Central memory CD8-positive, alpha-beta T cell (primary cell): ENCODE measurements around the gene ANKRD13D.
"Not testable (repeated sequence)": the region's sequence is repeated elsewhere in the genome, so short reads cannot be mapped to it uniquely, and the experiment has no call there.

ENCODE experiments used
- ATAC-seq: fragments of 150-1000 bp; cut with Tn5 transposase; replicated peaks from 2 replicates; pipeline ENCODE4 v1.10.0; 2022; ENCODE audit warnings: mild to moderate bottlenecking, moderate FRiP score, moderate number of reproducible peaks; ENCODE audit not compliant: poor library complexity, severe bottlenecking; ENCODE audit errors: extremely low read depth
- DNase-seq, 2 donors: peaks; one replicate each; pipeline ENCODE4 v3.0.0; 2021; ENCODE audit warnings: low spot score in 2 of 2
- H3K27ac Mint-ChIP-seq: one replicate; pipeline ENCODE4 v1.8.0; 2022; ENCODE audit warnings: low read depth, mild to moderate bottlenecking, moderate library complexity, mixed read lengths
- H3K27me3 Mint-ChIP-seq: one replicate; pipeline ENCODE4 v1.8.0; 2022; ENCODE audit warnings: mixed read lengths
- H3K36me3 Mint-ChIP-seq: one replicate; pipeline ENCODE4 v1.8.0; 2022; ENCODE audit warnings: mild to moderate bottlenecking, moderate library complexity, mixed read lengths; ENCODE audit not compliant: insufficient read depth
- H3K4me1 Mint-ChIP-seq: one replicate; pipeline ENCODE4 v1.8.0; 2022; ENCODE audit warnings: mixed read lengths
- H3K4me3 Mint-ChIP-seq: one replicate; pipeline ENCODE4 v1.8.0; 2022; ENCODE audit warnings: mild to moderate bottlenecking, moderate library complexity, mixed read lengths
- H3K9me3 Mint-ChIP-seq: one replicate; pipeline ENCODE4 v1.8.0; 2022; ENCODE audit warnings: mixed read lengths

The ANKRD13D gene

DNA sequence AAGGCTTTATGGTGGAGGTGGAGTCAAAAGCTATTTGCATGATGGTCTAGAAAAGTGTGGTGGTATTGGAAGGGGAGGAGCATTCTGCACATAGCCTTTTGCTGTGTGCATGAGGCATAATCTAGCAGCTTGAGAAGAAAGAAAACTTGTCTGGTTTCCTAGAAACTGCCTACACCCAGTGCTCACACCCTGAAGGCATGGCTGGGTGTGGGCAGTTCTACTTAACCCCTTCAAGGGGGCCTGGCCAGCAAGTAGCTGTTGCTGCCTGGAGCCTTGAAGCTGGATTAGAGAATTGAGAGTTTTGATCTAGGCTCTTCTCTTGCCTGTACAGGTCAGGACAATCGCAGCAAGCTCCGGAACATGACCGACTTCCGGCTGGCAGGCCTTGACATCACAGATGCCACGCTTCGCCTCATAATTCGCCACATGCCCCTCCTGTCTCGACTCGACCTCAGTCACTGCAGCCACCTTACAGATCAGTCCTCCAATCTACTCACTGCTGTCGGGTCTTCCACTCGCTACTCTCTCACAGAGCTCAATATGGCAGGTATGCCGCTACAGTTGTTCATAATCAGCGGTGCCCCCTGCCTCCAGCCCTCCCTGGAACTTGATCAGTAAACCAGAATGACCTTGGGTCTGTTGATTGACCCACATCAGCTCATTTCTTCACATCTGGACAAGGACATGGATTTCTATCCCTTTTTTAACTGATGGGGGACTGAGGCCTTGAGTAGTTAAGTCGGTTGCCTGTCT, 35.1 kb upstream of the ANKRD13D start:
- ATAC-seq = no peak
- H3K4me1 Mint-ChIP-seq = peaks cover 44% of the 10 kb centered on the region
- H3K9me3 Mint-ChIP-seq = no peaks in the 10 kb centered on the region
- DNase-seq = no peak
- H3K4me3 Mint-ChIP-seq = peak overlapping the region; percentile 40
- H3K27ac Mint-ChIP-seq = peak overlapping the region; percentile 35
- peaks cover 83% of the 10 kb centered on the region for H3K36me3 Mint-ChIP-seq
- no peaks in the 10 kb centered on the region for H3K27me3 Mint-ChIP-seq

DNA sequence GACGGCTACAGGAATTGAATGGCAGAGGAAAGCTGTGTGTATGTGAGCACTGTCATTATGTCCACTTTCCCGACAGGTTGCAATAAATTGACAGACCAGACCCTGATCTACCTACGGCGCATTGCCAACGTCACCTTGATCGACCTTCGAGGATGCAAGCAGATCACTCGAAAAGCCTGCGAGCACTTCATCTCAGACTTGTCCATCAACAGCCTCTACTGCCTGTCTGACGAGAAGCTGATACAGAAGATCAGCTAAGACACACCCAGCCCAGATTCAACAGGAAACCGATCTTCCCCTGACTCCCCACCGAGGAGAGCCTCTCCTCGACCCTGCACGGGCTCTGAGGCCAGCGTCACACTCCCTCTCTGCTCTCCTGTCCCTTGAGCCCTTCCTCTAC, 34.3 kb upstream of the ANKRD13D start:
- Mint-ChIP-seq H3K4me3 (peak overlapping the region; percentile 40), H3K4me1 (peaks cover 42% of the 10 kb centered on the region), H3K36me3 (peaks cover 75% of the 10 kb centered on the region), H3K27me3 (no peaks in the 10 kb centered on the region), H3K9me3 (no peaks in the 10 kb centered on the region), H3K27ac (peak overlapping the region; percentile 38)
- ATAC-seq (no peak), DNase-seq (no peak)

DNA sequence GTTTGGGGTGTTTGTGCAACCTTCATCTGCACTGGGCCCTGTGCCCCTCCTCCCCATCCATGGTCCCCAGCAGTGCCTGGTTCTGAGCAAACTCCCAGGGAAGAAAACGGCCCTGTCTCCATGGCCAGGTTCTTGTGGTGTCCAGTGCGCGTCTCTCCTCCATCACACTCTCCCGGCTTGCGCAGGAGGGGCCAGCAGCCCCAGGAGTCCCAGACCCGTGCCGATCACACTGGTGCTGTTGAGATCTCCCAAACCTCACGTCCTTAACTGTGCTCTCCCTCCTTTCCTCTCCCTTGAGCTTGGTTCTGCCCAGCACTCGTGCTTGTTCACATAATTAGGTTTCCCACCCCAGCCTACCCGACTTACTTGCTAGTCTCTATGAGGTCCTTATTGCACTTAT, 33.8 kb upstream of the ANKRD13D start:
- ATAC-seq (no peak), DNase-seq (no peak)
- Mint-ChIP-seq H3K27me3 (no peaks in the 10 kb centered on the region), H3K4me3 (peak overlapping the region; percentile 13), H3K9me3 (no peaks in the 10 kb centered on the region), H3K4me1 (peaks cover 42% of the 10 kb centered on the region), H3K27ac (peak overlapping the region; percentile 38), H3K36me3 (peaks cover 71% of the 10 kb centered on the region)

DNA sequence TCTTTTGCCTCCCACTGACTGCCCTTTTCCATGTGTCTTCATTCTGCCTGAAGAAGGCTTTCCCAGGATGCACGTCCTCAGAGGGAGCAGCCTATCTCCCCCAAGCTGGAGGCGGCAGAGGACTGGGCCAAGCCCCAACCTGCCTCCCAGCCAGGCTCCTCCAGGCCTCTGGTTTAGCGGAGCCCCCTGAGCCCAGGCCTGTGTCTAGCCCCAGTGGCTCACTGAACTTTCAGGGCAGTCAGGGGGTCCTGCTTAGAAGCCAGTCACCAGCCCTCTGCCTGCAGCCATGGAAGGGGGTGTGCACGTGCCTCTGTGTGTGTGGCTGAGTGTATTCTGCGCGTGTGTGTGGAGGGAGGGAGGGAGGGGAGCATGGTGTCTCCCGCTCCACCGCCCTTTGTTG, 33.2 kb upstream of the ANKRD13D start:
- Mint-ChIP-seq H3K4me3 (peak overlapping the region; percentile 13), H3K9me3 (no peaks in the 10 kb centered on the region), H3K4me1 (peaks cover 37% of the 10 kb centered on the region), H3K36me3 (peaks cover 66% of the 10 kb centered on the region), H3K27me3 (no peaks in the 10 kb centered on the region), H3K27ac (peak overlapping the region; percentile 38)
- ATAC-seq (no peak), DNase-seq (no peak)

DNA sequence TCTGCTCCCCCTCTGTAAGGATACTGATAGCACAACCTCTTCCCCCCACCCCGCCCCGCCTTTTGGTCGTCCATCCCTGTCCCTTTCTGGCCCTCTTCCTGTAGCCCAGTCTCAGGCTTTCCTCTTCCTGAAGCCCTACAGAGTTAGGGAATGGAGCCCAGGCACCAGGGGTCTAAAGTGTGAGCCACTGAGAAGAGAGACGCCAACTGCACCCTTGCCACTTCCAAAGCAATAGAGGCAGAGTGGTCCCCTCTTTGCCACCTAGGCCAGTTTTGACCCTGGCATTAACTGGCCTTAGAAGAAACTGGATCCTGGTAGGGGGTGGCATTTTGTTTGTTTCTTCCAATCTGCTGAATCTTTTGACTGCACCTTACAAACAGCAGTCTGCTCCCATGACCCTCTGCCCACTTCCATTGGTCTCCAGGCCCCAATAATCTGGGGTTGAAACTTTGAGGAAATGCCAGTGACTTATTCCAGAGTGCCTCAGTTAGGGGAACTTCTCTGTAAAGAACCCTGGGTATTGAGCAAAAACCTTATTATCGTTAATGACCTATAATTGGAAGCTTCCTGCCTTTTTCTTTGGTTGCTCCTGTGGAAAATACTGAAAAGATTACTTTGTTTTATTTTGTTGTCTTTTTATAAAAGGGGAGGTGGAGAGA, 32.5 kb upstream of the ANKRD13D start:
- Mint-ChIP-seq H3K9me3 (no peaks in the 10 kb centered on the region), H3K27ac (peak overlapping the region; percentile 44), H3K4me1 (peaks cover 37% of the 10 kb centered on the region), H3K36me3 (peaks cover 58% of the 10 kb centered on the region), H3K27me3 (no peaks in the 10 kb centered on the region), H3K4me3 (no peak overlapping the region)
- no peak for DNase-seq
- ATAC-seq = no peak

DNA sequence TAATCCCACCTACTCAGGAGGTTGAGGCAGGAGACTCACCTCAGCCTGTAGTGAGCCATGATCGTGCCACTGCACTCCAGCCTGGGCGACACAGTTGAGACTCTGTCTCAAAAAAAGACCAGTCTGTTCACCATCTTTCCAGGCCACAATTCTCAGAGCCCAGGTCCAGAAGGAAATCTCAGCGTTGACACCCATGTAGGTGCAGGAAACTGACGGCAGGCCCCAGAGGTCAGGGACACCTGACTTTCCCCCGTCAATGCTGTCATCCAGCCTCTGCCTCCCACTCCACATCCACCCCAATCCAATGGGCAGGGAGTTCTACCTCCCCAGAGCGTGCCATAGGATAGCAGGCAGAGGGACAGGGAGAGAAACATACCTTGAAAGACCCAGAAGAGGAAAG, 28.7 kb upstream of the ANKRD13D start:
- Mint-ChIP-seq H3K36me3 (peaks cover 30% of the 10 kb centered on the region), H3K27me3 (no peaks in the 10 kb centered on the region), H3K4me3 (no peak overlapping the region), H3K9me3 (no peaks in the 10 kb centered on the region), H3K4me1 (peaks cover 34% of the 10 kb centered on the region), H3K27ac (peak overlapping the region; percentile 38)
- DNase-seq = no peak
- no peak for ATAC-seq

DNA sequence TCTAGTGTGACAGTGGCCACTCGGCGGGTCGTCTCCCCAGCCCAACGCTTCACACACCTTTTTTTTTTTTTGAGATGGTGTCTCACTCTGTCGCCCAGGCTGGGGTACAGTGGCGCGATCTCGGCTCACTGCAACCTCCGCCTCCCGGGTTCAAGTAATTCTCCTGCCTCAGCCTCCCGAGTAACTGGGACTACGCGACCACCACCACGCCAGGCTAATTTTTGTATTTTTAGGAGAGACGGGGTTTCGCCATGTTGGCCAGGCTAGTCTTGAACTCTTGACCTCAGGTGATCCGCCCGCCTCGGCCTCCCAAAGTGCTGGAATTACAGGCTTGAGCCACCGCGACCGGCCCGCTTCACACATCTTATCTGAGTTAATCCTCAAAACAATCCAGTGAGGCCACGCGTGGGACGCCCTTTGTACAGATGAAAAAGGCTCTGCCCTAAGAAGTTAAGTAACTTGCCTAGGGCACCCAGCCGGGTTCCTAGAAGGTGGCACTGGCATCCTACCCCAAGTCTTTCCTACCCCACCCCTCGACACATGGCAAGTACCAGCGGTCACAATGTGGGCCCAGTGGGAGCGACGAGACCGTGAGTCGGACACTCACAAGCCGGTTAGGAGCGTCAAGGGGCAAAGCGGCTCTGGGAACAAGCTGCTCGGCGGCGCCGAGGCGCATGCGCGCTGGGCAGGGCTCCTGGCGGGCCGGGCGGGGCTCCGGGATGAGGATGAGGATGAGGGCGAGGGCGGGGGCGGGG, 28.0 kb upstream of the ANKRD13D start:
- Mint-ChIP-seq H3K4me1 (peaks cover 37% of the 10 kb centered on the region), H3K36me3 (peaks cover 31% of the 10 kb centered on the region), H3K27ac (peak overlapping the region; percentile 38)
- not testable (repeated sequence) for H3K9me3 Mint-ChIP-seq, DNase-seq, H3K27me3 Mint-ChIP-seq, H3K4me3 Mint-ChIP-seq, ATAC-seq

DNA sequence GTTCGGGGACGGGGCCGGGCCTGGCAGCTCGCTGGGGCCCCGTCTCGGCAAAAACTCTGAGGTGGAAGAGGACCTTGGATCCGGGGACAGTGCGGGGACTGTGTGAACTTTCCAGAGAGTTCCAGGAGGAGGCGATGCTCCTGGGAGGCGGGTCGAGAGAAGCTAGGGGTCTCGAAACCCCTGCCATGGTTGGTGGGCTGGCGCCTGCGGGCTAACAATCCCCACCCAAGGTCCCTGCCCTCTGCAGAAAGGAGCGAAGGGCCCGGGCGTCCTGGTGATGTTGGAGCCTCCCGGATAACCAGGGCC, 27.5 kb upstream of the ANKRD13D start:
- no peak for ATAC-seq
- Mint-ChIP-seq H3K4me1 (peaks cover 37% of the 10 kb centered on the region), H3K36me3 (peaks cover 26% of the 10 kb centered on the region), H3K27ac (peak overlapping the region; percentile 38), H3K9me3 (no peaks in the 10 kb centered on the region), H3K4me3 (no peak overlapping the region), H3K27me3 (no peaks in the 10 kb centered on the region)
- DNase-seq = no peak

DNA sequence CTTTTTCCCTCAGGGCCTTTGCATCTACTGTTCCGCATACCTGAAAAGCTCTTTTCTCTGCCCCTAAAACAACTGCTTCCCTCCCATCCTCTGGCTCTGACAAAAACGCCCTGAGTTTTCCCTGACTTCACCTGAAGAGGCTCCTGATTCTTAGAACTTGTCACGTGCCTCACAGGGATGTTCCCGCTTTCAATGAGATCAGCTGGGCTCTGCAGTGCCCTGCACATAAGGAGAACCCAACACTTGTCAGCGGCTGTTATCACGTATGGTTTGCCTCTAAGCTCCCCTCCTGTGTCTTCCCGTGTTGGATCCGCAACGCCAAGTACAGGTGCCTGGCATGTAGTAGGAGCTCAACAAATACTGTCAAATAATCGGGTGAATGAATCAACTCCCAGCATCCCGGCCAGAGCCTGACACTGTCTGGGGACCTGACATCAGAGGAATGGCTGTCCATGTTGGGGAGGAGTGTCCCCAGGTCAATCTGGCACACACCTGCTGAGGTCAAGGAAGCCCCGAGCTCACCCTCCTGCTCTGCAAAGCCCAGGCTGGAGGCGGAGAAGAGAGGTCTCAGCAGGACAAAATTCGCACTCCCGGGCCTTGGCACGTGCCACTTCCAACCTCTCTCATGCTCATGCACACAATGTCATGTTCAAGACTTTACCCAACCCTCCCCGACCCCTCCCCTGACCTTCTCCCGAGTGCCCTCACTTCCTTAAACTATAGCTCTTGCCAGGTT, 27.0 kb upstream of the ANKRD13D start:
- H3K4me3 Mint-ChIP-seq = peak overlapping the region; percentile 58
- no peaks in the 10 kb centered on the region for H3K27me3 Mint-ChIP-seq
- ATAC-seq = no peak
- no peak for DNase-seq
- peaks cover 39% of the 10 kb centered on the region for H3K4me1 Mint-ChIP-seq
- H3K36me3 Mint-ChIP-seq = peaks cover 22% of the 10 kb centered on the region
- no peaks in the 10 kb centered on the region for H3K9me3 Mint-ChIP-seq
- H3K27ac Mint-ChIP-seq = peak overlapping the region; percentile 85

DNA sequence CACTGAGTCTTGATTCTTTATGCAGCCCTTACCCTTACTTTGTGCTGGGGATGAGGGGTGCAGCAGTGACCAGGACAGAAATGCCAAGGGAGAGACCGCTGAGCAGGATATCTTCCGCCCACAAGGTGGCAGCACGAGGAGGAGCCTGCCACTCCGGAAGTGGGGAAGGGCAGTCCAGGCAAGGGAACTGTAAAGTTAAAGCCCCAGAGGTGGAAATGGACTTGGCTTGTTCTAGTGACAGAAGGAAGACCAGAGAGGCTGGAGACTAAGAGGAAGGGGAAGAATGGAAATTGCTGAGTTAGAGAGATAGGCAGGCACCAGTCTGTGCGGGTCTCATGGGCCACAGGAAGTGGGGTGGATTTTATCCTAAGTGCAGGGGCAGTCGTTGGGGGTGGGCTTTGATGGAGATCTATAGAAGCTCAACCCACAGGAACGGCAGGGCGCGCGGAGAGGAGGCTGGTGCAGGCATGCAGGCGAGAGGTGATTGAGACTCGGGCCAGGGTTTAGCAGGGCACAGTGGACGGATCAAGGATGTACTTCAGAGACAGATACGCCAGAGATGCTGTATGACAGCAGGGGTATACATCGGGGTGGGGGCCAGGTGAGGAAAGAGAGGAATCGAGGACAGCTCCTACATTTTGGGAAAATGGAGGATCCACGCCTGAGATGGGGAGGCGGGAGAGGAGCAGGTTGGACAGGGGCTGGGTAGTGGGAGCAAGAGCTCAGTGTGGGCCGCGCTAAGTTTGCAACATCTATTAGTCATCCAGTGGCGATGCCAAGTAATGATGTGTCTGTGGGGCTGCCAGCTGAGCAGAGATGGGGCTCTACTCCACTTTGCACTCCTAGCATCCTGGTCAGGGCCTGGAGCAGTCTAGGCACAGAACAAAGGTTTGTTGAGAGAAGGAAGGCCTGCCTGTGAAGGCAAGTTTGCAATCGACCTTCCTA, 26.1 kb upstream of the ANKRD13D start:
- Mint-ChIP-seq H3K9me3 (no peaks in the 10 kb centered on the region), H3K36me3 (peaks cover 28% of the 10 kb centered on the region), H3K27me3 (no peaks in the 10 kb centered on the region), H3K4me1 (peaks cover 48% of the 10 kb centered on the region), H3K27ac (peak overlapping the region; percentile 85), H3K4me3 (peak overlapping the region; percentile 58)
- peak in 1 of 2 donors; percentile 43 for DNase-seq
- peak; percentile 27 for ATAC-seq

DNA sequence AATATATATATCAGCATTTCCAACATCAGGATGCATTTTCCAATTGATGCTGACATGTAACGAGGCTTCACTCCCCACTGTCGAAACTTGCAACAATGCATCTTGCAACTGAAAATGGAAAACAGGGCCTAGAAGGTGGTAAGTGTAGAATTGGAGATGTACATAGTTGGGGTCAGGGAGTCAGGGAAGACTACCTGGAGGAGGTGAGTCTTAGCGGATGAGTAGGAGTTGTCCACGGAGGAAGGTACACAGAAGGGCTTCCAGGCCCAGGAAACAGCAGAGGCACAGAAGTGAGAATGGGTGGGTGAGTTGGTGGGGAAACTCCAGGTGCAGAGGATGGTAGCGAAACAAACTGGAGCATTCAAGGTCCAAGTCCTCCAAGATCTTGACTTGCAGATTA, 24.8 kb upstream of the ANKRD13D start:
- DNase-seq = no peak
- Mint-ChIP-seq H3K36me3 (peaks cover 31% of the 10 kb centered on the region), H3K9me3 (no peaks in the 10 kb centered on the region), H3K4me1 (peaks cover 60% of the 10 kb centered on the region), H3K27ac (peak overlapping the region; percentile 58), H3K4me3 (peak overlapping the region; percentile 99), H3K27me3 (no peaks in the 10 kb centered on the region)
- ATAC-seq = no peak
